HG02884 (cell line): ENCODE measurements around the gene CYP4B1.
"Not testable (repeated sequence)": the region's sequence is repeated elsewhere in the genome, so short reads cannot be mapped to it uniquely, and the experiment has no call there.

Experiments used
- ATAC-seq: cut with Tn5 transposase; IDR thresholded peaks from one replicate; pipeline ENCODE4 v1.9.1; 2021; ENCODE audit warnings: mild to moderate bottlenecking, moderate library complexity; ENCODE audit not compliant: unreplicated experiment

The CYP4B1 gene

DNA sequence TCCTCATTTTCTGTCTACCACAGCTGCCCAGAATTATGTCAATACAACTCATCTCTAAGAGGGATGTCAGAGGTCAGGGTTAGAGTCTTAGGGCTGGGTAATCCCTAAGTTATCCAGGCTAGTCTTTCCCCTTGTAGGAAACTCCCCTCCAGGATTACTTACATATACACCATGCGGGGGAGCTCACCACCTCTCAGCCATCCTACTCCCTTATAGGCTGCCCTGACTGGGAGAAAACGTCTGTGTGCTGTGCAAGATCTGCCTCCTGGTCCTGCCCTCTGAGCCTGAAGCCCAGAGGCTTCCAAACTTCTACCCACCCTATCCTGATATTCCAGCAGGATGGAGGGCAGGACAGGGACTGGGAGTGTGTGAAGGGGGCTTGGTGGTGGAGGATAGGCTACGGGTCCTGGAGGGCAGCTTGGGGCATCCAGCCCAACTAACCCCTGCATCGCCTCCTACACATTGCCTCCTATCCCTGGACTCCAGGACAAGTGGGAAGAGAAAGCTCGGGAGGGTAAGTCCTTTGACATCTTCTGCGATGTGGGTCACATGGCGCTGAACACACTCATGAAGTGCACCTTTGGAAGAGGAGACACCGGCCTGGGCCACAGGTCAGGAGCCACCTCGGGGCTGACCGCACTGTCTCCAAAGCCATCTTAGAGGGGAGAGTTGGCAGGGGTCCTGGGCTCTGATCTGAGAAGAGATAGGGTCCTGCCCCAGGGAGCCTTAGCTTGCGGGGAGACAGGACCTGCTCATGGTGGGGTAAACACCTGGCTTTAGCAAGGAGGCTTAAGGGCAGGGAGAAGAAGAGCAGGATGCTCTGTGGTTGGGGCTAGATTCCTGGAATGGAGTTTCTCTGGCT lies 14.4 kb downstream of the CYP4B1 start:
- ATAC-seq, result no peak

DNA sequence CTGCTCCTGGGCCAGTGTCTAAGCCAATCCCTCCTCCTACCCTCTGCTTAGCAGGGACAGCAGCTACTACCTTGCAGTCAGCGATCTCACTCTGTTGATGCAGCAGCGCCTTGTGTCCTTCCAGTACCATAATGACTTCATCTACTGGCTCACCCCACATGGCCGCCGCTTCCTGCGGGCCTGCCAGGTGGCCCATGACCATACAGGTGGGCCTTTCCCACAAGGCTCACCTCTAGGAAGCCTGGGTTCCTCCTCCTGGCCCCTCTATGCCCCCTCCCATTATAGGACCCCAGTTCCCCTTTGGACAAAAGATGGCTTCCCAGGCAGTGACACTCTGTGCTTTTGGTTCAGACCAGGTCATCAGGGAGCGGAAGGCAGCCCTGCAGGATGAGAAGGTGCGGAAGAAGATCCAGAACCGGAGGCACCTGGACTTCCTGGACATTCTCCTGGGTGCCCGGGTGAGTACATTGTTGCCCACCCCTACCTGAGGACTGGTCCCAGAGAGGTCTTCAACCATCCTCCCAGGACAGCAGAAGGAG lies 15.1 kb downstream of the CYP4B1 start:
- ATAC-seq, result no peak

DNA sequence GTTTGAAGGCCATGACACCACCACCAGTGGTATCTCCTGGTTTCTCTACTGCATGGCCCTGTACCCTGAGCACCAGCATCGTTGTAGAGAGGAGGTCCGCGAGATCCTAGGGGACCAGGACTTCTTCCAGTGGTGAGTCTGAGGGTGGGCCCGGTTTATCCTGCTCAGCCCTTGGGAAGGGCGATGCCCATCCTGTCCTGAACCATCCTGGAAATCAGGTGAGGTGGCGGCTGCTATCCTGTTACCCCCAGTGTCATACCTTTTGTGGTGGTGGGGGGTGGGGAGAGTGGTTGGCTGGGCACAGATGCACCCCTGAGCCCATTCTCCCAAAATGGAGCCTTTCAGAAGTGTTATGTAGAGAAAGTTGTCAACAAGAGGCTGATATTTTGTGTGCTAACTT lies 16.3 kb downstream of the CYP4B1 start:
- no peak for ATAC-seq

DNA sequence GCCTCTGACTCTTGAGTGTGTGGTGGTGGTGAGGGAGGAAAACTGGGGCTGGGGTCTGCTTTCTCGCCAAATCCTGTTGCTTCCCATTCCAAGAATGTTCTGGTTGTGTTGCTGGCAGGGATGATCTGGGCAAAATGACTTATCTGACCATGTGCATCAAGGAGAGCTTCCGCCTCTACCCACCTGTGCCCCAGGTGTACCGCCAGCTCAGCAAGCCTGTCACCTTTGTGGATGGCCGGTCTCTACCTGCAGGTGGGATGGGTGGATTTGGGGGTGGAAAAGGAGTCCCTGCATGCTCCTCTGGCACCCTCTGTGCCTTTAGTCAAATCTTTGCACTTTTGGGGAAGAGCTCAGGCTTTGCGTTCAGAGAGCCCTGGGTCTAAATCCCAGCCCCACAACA lies 18.1 kb downstream of the CYP4B1 start:
- no peak for ATAC-seq

DNA sequence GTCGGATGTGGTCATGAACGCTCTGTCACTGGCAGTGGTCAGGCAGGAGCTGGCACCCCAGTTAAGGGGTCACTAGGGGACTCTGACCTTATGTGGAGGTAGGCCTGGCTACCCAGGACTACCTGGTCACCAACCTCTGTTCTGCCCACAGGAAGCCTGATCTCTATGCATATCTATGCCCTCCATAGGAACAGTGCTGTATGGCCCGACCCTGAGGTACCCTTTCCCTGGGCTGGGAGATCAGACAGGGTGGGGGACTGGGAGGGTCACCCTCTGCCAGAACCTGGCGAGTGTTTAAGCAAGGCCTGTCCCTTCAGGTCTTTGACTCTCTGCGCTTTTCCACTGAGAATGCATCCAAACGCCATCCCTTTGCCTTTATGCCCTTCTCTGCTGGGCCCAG lies 19.0 kb downstream of the CYP4B1 start:
- ATAC-seq, result no peak

DNA sequence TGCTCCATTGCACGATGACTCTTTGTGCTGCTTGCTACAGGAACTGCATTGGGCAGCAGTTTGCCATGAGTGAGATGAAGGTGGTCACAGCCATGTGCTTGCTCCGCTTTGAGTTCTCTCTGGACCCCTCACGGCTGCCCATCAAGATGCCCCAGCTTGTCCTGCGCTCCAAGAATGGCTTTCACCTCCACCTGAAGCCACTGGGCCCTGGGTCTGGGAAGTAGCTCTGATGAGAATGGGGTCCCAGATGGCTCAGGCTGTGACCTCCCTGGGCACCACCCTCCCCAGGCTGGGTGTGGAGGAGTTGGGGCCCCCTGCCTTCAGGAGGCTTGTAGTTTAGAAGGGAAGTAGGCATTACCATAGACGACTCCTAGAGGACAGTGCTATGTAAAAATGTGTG lies 19.7 kb downstream of the CYP4B1 start:
- ATAC-seq, result no peak

DNA sequence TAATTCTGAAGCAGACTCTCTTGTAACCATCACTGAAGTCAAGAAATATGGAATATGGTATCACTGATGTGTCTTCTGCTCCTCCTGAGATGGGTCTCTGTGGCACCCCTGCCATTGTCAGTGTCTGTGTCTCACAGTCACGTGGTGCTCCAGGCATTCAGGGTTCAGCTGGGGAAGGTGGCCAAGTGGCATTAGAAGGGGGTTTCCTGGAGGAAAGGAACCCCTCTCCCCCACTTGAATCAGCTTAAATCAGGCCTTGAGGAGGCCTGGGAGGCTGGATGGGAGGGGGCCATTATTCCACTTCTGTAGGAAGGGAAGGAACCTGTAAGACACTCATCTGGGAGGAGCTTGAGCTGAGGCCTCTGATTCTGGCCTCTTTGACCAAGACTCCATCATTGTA lies 20.5 kb downstream of the CYP4B1 start:
- no peak for ATAC-seq

DNA sequence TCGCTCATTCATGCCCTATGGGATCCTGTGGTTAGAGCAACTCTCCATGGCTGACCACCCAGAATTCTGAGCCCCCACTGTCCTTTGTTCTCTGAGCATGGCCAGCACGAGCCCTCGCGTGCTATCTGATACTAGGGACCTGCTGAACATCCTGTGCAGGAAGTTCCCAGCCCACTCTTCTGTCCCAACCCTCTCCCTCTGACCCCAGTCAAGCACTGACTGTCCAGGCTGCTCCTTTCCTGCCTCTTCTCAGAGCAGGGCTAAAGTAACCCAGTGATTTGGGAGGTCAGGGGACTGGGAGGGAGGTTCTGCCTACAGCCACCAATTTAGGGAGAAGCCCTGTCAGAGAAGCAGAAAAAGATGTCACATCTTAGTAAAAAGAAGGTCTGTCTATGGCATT lies 21.2 kb downstream of the CYP4B1 start:
- ATAC-seq, result no peak

DNA sequence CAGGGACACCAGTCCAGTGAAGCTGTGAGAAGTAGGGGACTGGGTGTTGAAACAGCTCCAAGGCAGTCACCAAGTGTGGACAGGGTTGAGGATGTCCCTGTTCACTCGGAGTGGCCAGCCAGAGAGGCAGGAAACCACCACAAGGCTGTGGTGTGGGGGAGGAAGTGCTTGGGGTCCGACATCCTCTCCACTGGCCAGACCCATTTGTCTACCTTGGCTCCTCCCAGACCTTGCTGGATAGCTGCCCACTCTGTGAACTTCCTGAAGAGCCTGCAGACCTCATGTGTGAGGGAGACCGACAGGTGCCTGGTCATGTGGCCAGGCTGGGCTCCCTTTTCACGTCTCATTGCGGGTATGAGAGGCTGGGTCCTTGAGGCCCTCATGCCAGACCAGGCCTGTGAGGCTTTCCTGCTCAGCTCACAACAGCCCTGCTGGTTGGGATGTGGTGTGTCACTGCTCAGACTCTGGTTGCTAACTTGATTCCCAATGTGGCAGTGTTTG lies 21.8 kb downstream of the CYP4B1 start:
- no peak for ATAC-seq

DNA sequence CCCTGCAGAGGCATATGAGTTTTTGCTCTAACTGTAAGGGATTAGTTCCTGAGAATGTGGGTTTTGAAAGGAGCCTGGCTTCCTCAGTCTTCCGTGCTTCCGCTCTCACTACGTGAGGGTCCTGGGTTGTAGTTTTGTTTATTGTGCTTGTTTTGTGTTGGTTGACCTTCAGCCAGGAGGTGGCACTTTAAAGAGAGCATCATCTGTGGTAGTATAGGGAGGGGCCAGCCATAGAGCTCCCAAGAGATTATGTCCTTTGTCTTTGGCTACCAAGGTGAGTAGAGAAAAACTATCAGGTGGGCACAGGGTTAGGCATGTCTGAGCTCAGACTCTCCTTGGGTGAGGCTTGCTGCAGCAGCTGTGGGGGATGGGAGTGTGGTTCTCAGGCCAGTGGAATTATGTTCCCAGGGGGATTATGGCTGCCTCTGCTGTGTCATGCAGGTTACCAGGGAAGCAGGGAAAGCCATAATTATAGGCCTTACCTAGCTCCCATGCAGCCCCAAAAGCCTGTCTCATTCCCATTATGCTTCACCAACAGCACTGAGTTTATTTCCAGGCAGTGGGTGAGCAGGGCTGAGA lies 23.5 kb downstream of the CYP4B1 start:
- no peak for ATAC-seq

DNA sequence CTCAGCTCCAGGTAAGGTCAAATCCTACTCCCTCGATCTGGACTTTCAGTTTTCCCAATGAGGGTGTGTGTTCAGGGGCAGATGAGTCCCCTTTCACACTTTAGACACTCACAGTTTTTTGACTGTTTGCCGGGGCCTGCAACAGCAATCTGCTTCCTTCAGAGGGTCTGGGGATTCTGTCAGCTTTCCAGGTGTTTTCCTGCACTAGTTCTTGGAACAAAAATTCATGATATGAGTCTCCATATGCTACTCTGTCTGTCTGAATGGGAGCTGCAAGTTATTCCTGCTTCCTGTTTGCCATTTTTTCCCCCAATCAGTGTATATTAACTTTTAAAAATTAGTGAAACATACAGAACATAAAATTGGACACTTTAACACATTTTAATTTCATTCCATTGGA lies 24.3 kb downstream of the CYP4B1 start:
- no peak for ATAC-seq

DNA sequence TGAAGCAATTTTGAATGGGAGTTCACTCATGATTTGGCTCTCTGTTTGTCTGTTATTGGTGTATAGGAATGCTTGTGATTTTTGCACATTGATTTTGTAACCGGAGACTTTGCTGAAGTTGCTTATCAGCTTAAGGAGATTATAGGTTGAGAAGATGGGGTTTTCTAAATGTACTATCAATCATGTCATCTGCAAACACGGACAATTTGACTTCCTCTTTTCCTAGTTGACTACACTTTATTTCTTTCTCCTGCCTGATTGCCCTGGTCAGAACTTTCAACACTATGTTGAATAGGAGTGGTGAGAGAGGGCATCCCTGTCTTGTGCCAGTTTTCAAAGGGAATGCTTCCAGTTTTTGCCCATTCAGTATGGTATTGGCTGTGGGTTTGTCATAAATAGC lies 28.0 kb downstream of the CYP4B1 start:
- ATAC-seq, result not testable (repeated sequence)

DNA sequence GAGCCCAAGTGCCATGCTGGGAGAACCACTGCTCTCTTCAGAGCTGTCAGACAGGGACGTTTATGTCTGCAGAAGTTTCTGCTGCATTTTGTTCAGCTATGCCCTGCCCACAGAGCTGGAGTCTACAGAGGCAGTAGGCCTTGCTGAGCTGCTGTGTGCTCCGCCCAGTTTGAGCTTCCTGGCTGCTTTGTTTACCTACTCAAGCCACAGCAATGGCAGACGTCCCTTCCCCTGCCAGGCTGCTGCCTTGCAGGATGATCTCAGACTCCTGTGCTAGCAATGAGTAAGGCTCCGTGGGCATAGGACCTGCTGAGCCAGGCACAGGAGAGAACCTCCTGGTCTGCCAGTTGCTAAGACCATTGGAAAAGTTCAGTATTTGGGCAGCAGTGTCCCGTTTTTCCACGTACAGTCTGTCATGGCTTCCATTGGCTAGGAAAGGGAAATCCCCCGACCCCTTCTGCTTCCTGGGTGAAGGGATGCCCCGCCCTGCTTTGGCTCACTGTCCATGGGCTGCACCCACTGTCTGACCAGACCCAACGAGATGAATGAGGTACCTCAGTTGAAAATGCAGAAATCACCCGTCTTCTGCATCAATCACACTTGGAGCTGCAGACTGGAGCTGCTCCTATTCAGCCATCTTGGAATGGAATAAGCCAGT lies 31.9 kb downstream of the CYP4B1 start:
- no peak for ATAC-seq

DNA sequence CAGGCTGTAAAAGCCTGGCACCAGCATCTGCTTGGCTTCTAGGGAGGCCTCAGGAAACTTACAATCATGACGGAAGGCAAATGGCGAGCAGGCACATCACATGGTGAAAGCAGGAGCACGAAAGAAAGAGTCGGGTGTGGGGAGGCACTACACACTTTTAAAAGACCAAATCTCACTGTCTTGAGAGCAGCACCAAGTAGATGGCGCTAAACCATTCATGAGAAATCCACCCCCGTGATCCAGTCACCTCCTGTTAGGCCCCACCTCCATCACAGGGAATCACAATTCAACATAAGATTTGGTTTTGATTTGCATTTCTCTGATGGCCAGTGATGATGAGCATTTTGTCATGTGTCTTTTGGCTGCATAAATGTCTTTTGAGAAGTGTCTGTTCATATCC lies 36.6 kb downstream of the CYP4B1 start:
- not testable (repeated sequence) for ATAC-seq

DNA sequence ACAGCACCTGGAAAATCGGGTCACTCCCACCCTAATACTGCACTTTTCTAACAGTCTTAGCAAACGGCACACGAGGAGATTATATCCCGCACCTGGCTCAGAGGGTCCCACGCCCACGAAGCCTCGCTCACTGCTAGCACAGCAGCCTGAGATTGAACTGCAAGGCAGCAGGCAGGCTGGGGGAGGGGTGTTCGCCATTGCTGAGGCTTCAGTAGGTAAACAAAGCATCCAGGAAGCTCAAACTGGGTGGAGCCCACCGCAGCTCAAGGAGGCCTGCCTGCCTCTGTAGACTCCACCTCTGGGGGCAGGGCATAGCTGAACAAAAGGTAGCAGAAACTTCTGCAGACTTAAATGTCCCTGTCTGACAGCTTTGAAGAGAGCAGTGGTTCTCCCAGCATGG lies 47.5 kb downstream of the CYP4B1 start:
- not testable (repeated sequence) for ATAC-seq

DNA sequence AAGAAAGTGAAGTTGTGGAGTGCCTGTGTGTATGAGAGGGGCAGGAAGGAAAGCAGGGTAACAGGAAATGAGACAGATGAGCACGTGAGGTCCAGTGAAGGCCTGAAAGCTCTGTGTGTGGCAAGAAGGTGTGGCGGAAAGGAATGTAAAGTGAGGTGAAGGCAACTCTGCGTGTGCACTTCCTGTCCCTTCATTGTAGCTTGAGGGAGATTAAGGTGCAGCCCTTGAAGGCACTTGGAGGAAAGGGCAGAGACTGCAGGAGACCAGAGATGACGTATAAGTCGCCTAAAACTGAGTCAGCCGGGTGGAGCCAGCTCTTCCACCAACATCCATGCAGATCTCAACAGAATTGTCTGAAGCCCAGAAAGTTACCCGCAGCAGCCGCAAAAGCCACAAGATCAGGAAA lies 58.8 kb downstream of the CYP4B1 start:
- not testable (repeated sequence) for ATAC-seq

DNA sequence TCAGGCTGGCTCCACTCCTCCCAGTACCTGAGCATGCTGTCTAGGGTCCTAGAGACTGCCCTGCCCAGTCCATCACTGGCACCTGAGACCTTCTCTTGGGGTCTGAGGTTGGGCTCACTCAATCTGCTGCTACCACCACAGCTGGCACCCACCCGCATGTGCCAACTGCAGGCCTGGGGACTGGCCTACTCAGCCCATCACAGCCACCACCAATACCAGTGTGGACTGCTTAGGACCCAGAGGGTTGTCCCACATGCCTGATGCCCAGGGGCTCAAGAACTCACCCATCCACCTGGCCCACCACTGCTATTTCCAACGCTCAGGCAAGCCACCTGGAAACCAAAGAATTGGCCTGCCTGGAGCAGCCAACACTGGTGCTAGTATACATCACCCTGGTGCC lies 63.5 kb downstream of the CYP4B1 start:
- no peak for ATAC-seq
